Measurements from ENCODE around the gene SCUBE1.
A peak's percentile ranks its signal among the peaks of the same experiment; 100 is the strongest.

The SCUBE1 gene

GRCh38 chr22:43262990-43263644 is 80.1 kb downstream of the SCUBE1 start:
- peak in 1 of 2 donors; percentile 19 for DNase-seq (ENCODE audit: extremely low read depth in 1 of 2, low read depth in 1 of 2)

- no peak for DNase-seq (ENCODE audit: extremely low read depth in 1 of 2, low read depth in 1 of 2)
Measured at GRCh38 chr22:43260331-43261231, 82.6 kb downstream of the SCUBE1 start.

GRCh38 chr22:43257961-43258360 is 85.2 kb downstream of the SCUBE1 start:
- DNase-seq (ENCODE audit: extremely low read depth in 1 of 2, low read depth in 1 of 2) = no peak

- no peak for DNase-seq (ENCODE audit: extremely low read depth in 1 of 2, low read depth in 1 of 2)
Measured at GRCh38 chr22:43257549-43257948, 85.6 kb downstream of the SCUBE1 start.

GRCh38 chr22:43256976-43257545 is 86.1 kb downstream of the SCUBE1 start:
- DNase-seq (ENCODE audit: extremely low read depth in 1 of 2, low read depth in 1 of 2) = no peak

GRCh38 chr22:43256569-43256968 is 86.6 kb downstream of the SCUBE1 start:
- no peak for DNase-seq (ENCODE audit: extremely low read depth in 1 of 2, low read depth in 1 of 2)

- DNase-seq (ENCODE audit: extremely low read depth in 1 of 2, low read depth in 1 of 2) = no peak
Measured at GRCh38 chr22:43255299-43255698, 87.9 kb downstream of the SCUBE1 start.

- DNase-seq (ENCODE audit: extremely low read depth in 1 of 2, low read depth in 1 of 2) = no peak
Measured at GRCh38 chr22:43253839-43254238, 89.3 kb downstream of the SCUBE1 start.

GRCh38 chr22:43252319-43252718 is 90.9 kb downstream of the SCUBE1 start:
- no peak for DNase-seq (ENCODE audit: extremely low read depth in 1 of 2, low read depth in 1 of 2)

- DNase-seq (ENCODE audit: extremely low read depth in 1 of 2, low read depth in 1 of 2) = no peak
Measured at GRCh38 chr22:43249789-43250471, 93.2 kb downstream of the SCUBE1 start.

- DNase-seq (ENCODE audit: extremely low read depth in 1 of 2, low read depth in 1 of 2) = no peak
Measured at GRCh38 chr22:43247546-43248260, 95.5 kb downstream of the SCUBE1 start.

- no peak for DNase-seq (ENCODE audit: extremely low read depth in 1 of 2, low read depth in 1 of 2)
Measured at GRCh38 chr22:43246188-43246587, 97.0 kb downstream of the SCUBE1 start.

- DNase-seq (ENCODE audit: extremely low read depth in 1 of 2, low read depth in 1 of 2) = no peak
Measured at GRCh38 chr22:43245717-43246116, 97.5 kb downstream of the SCUBE1 start.

GRCh38 chr22:43244803-43245527 is 98.2 kb downstream of the SCUBE1 start:
- no peak for DNase-seq (ENCODE audit: extremely low read depth in 1 of 2, low read depth in 1 of 2)

- no peak for DNase-seq (ENCODE audit: extremely low read depth in 1 of 2, low read depth in 1 of 2)
Measured at GRCh38 chr22:43244402-43244801, 98.8 kb downstream of the SCUBE1 start.

- DNase-seq (ENCODE audit: extremely low read depth in 1 of 2, low read depth in 1 of 2) = no peak
Measured at GRCh38 chr22:43243324-43243723, 99.8 kb downstream of the SCUBE1 start.

- DNase-seq (ENCODE audit: extremely low read depth in 1 of 2, low read depth in 1 of 2) = no peak
Measured at GRCh38 chr22:43242627-43243026, 100.5 kb downstream of the SCUBE1 start.

- no peak for DNase-seq (ENCODE audit: extremely low read depth in 1 of 2, low read depth in 1 of 2)
Measured at GRCh38 chr22:43241699-43242386, 101.3 kb downstream of the SCUBE1 start.

- no peak for DNase-seq (ENCODE audit: extremely low read depth in 1 of 2, low read depth in 1 of 2)
Measured at GRCh38 chr22:43241138-43241597, 102.0 kb downstream of the SCUBE1 start.
